SK-N-SH treated with all-trans-retinoic acid at 6 μM for 48 hours (cell line): ENCODE measurements around the gene SLC25A41.
"Not testable (repeated sequence)": the region's sequence is repeated elsewhere in the genome, so short reads cannot be mapped to it uniquely, and the experiment has no call there.

Experiments used
- ATAC-seq: fragments of 200-7000 bp; cut with Tn5 transposase; 3 replicates; pipeline ENCODE4 v1.9.1; 2020; ENCODE audit warnings: mild to moderate bottlenecking, moderate library complexity
- ARNTL ChIP-seq: fragments of 450-650 bp; formaldehyde crosslinking; IDR thresholded peaks from 2 replicates; pipeline ENCODE4 v1.5.0; 2020; ENCODE audit warnings: low read depth, mild to moderate bottlenecking, moderate library complexity, borderline replicate concordance
- BACH2 ChIP-seq: fragments of 250-450 bp; sonication (Bioruptor Pico); IDR thresholded peaks from 2 replicates; pipeline ENCODE4 v1.9.0; 2021; ENCODE audit warnings: mild to moderate bottlenecking, borderline replicate concordance
- CSDC2 ChIP-seq: fragments of 250-450 bp; sonication (Bioruptor Pico); IDR thresholded peaks from 2 replicates; pipeline ENCODE4 v1.5.0; 2020; ENCODE audit warnings: mild to moderate bottlenecking, moderate library complexity
- ESRRG ChIP-seq: fragments of 250-450 bp; sonication (Bioruptor Pico); IDR thresholded peaks from 2 replicates; pipeline ENCODE4 v1.6.1; 2021; ENCODE audit warnings: mild to moderate bottlenecking
- GLIS3 ChIP-seq: fragments of 250-450 bp; sonication (Bioruptor Pico); IDR thresholded peaks from 2 replicates; pipeline ENCODE4 v1.5.0; 2020; ENCODE audit warnings: mild to moderate bottlenecking, moderate library complexity
- ISL1 ChIP-seq: fragments of 250-450 bp; sonication (Bioruptor Pico); IDR thresholded peaks from 2 replicates; pipeline ENCODE4 v2.1.2; 2022; ENCODE audit warnings: mild to moderate bottlenecking, moderate library complexity
- OSR1 ChIP-seq: fragments of 250-450 bp; sonication (Bioruptor Pico); IDR thresholded peaks from 2 replicates; pipeline ENCODE4 v1.8.0; 2022; ENCODE audit warnings: moderate library complexity, mild to moderate bottlenecking, inconsistent platforms
- PPARA ChIP-seq: fragments of 250-450 bp; sonication (Bioruptor Pico); IDR thresholded peaks from 2 replicates; pipeline ENCODE4 v1.5.0; 2020; ENCODE audit warnings: mild to moderate bottlenecking, borderline replicate concordance
- RARB ChIP-seq: fragments of 250-450 bp; sonication (Bioruptor Pico); IDR thresholded peaks from 2 replicates; pipeline ENCODE4 v1.8.0; 2021; ENCODE audit warnings: mild to moderate bottlenecking, moderate library complexity
- SNAI2 ChIP-seq: fragments of 250-450 bp; sonication (Bioruptor Pico); IDR thresholded peaks from 2 replicates; pipeline ENCODE4 v1.5.0; 2020; ENCODE audit warnings: mild to moderate bottlenecking, moderate library complexity
- TCF4 ChIP-seq: fragments of 250-450 bp; sonication (Bioruptor Pico); IDR thresholded peaks from 2 replicates; pipeline ENCODE4 v1.8.0; 2021; ENCODE audit warnings: mild to moderate bottlenecking, moderate library complexity, borderline replicate concordance
- TOX ChIP-seq: fragments of 250-450 bp; sonication (Bioruptor Pico); IDR thresholded peaks from 2 replicates; pipeline ENCODE4 v1.8.0; 2021; ENCODE audit warnings: mild to moderate bottlenecking, moderate library complexity, borderline replicate concordance
- ZC3H10 ChIP-seq: fragments of 250-450 bp; sonication (Bioruptor Pico); IDR thresholded peaks from 2 replicates; pipeline ENCODE4 v1.5.1; 2021; ENCODE audit warnings: mild to moderate bottlenecking, moderate library complexity
- ZFP3 ChIP-seq: fragments of 250-450 bp; sonication (Bioruptor Pico); IDR thresholded peaks from 2 replicates; pipeline ENCODE4 v1.5.0; 2020; ENCODE audit warnings: mild to moderate bottlenecking, moderate library complexity
- ZFP30 ChIP-seq: fragments of 450-650 bp; formaldehyde crosslinking; IDR thresholded peaks from 2 replicates; pipeline ENCODE4 v1.5.0; 2022; ENCODE audit warnings: mild to moderate bottlenecking, moderate library complexity
- ZNF565 ChIP-seq: fragments of 450-650 bp; formaldehyde crosslinking; conservative IDR thresholded peaks from 2 replicates; pipeline ENCODE4 v1.5.0; 2020; ENCODE audit warnings: low read depth, mild to moderate bottlenecking, moderate library complexity
- ZNF70 ChIP-seq: fragments of 450-650 bp; formaldehyde crosslinking; IDR thresholded peaks from 2 replicates; pipeline ENCODE4 v1.5.0; 2020; ENCODE audit warnings: mild to moderate bottlenecking, moderate library complexity
- ZNF8 ChIP-seq: fragments of 450-650 bp; formaldehyde crosslinking; IDR thresholded peaks from 2 replicates; pipeline ENCODE4 v1.5.0; 2020; ENCODE audit warnings: mild to moderate bottlenecking, moderate library complexity
- TF ChIP-seq, protein P1 (sequence below): fragments of 250-450 bp; sonication (Bioruptor Pico); IDR thresholded peaks from 2 replicates; pipeline ENCODE4 v1.8.0; 2021; ENCODE audit warnings: low read depth, mild to moderate bottlenecking, moderate library complexity, borderline replicate concordance
- TF ChIP-seq, protein P2 (sequence below): fragments of 250-450 bp; sonication (Bioruptor Pico); IDR thresholded peaks from 2 replicates; pipeline ENCODE4 v1.5.1; 2021; ENCODE audit warnings: mild to moderate bottlenecking, moderate library complexity
- TF ChIP-seq, protein P3 (sequence below): fragments of 250-450 bp; sonication (Bioruptor Pico); IDR thresholded peaks from 2 replicates; pipeline ENCODE4 v1.5.1; 2020; ENCODE audit warnings: low read depth, mild to moderate bottlenecking, moderate library complexity
- TF ChIP-seq, protein P4 (sequence below): fragments of 250-450 bp; sonication (Bioruptor Pico); IDR thresholded peaks from 2 replicates; pipeline ENCODE4 v1.8.0; 2020; ENCODE audit warnings: mild to moderate bottlenecking, moderate library complexity, borderline replicate concordance

SLC25A41 gene

DNA sequence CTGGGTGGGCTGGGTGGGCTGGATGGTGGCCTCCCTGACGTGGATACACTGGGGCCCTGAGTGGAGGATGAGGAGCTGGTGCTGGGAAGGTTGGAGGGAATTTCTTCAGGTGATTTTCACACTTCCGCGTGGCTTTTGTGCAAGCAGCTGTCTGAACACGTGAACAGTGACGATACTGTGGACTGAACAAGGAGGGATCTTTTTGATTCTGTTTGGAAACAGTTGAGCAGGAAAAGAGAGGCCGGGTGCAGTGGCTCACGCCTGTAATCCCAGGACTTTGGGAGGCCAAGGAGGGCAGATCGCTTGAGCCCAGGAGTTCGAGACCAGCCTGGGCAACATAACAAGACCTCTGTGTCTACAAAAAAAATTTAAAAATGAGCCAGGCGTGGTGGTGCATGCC lies 31.5 kb downstream of the SLC25A41 start:
- no peak for ATAC-seq
- no peak for TF ChIP-seq ESRRG (CRISPR knock-in tag)
- TF ChIP-seq OSR1 (CRISPR knock-in tag): no peak
- no peak for TF ChIP-seq ZNF70 (CRISPR knock-in tag)
- TF ChIP-seq ZNF8 (CRISPR knock-in tag): no peak
- TF ChIP-seq CSDC2: no peak
- no peak for TF ChIP-seq BACH2 (CRISPR knock-in tag)
- TF ChIP-seq ZC3H10 (CRISPR knock-in tag): no peak
- TF ChIP-seq GLIS3: no peak
- no peak for TF ChIP-seq PPARA (CRISPR knock-in tag)
- TF ChIP-seq RARB: no peak
- TF ChIP-seq, protein P1, sequence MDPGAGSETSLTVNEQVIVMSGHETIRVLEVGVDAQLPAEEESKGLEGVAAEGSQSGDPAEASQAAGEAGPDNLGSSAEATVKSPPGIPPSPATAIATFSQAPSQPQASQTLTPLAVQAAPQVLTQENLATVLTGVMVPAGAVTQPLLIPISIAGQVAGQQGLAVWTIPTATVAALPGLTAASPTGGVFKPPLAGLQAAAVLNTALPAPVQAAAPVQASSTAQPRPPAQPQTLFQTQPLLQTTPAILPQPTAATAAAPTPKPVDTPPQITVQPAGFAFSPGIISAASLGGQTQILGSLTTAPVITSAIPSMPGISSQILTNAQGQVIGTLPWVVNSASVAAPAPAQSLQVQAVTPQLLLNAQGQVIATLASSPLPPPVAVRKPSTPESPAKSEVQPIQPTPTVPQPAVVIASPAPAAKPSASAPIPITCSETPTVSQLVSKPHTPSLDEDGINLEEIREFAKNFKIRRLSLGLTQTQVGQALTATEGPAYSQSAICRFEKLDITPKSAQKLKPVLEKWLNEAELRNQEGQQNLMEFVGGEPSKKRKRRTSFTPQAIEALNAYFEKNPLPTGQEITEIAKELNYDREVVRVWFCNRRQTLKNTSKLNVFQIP (CRISPR knock-in tag): no peak
- TF ChIP-seq, protein P2, sequence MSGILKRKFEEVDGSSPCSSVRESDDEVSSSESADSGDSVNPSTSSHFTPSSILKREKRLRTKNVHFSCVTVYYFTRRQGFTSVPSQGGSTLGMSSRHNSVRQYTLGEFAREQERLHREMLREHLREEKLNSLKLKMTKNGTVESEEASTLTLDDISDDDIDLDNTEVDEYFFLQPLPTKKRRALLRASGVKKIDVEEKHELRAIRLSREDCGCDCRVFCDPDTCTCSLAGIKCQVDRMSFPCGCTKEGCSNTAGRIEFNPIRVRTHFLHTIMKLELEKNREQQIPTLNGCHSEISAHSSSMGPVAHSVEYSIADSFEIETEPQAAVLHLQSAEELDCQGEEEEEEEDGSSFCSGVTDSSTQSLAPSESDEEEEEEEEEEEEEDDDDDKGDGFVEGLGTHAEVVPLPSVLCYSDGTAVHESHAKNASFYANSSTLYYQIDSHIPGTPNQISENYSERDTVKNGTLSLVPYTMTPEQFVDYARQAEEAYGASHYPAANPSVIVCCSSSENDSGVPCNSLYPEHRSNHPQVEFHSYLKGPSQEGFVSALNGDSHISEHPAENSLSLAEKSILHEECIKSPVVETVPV: no peak
- TF ChIP-seq SNAI2 (CRISPR knock-in tag): no peak
- TF ChIP-seq, protein P3, sequence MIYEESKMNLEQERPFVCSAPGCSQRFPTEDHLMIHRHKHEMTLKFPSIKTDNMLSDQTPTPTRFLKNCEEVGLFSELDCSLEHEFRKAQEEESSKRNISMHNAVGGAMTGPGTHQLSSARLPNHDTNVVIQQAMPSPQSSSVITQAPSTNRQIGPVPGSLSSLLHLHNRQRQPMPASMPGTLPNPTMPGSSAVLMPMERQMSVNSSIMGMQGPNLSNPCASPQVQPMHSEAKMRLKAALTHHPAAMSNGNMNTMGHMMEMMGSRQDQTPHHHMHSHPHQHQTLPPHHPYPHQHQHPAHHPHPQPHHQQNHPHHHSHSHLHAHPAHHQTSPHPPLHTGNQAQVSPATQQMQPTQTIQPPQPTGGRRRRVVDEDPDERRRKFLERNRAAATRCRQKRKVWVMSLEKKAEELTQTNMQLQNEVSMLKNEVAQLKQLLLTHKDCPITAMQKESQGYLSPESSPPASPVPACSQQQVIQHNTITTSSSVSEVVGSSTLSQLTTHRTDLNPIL (CRISPR knock-in tag): no peak
- no peak for TF ChIP-seq ZFP3 (CRISPR knock-in tag)

DNA sequence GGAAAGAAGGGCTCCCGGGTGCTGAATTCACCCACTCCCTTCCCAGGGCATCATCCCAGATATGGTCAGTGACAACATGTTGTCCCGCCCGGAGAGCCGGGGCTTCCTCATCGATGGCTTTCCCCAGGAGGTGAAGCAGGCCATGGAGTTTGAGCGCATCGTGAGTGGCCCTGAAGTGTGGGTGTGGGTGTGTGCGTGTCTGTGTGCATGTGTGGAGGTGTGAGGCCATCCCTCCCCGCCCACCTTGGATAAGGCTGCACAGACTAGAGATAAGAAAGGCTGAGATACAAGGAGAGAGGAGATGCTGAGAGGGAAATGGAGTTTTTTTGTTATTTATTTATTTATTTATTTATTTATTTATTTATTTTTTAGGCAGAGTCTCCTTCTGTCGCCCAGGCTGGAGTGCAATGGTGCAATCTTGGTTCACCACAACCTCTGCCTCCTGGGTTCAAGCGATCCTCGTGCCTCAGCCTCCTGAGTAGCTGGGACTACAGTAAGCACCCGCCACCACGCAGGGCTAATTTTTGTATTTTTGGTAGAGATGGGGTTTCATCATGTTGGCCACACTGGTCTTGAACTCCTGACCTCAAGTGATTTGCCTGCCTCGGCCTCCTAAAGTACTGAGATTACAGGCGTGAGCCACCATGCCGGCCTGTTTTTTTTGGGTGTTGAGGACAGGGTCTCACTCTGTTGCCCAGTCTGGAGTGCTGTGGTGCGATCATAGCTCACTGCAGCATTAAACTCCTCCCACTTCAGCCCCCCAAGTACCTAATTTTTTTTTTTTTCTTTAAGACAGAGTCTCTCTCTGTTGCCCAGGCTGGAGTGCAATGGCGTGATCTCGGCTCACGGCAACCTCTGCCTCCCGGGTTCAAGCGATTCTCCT lies 33.3 kb downstream of the SLC25A41 start:
- not testable (repeated sequence) for ATAC-seq

DNA sequence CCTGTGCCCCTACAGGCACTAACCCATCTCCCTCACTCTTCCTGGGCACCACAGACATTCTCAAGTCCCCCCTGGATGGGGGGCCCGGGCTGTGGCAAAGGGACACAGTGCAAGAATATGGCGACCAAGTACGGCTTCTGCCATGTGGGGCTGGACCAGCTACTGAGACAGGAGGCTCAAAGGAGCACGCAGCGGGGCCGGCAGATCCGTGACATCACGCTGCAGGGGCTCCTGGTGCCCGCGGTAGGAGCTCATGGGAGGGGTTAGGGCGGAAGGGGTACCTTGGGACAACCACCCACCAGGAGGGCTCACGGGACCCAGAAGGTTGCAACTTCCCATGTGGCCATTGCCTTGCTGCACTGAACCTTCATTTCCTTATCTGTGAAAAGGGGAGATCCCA lies 37.3 kb downstream of the SLC25A41 start:
- no peak for TF ChIP-seq GLIS3
- TF ChIP-seq ZFP30 (CRISPR knock-in tag): no peak
- TF ChIP-seq, protein P3 (CRISPR knock-in tag): no peak
- TF ChIP-seq, protein P1 (CRISPR knock-in tag): no peak
- TF ChIP-seq TOX (CRISPR knock-in tag): no peak
- no peak for TF ChIP-seq BACH2 (CRISPR knock-in tag)
- TF ChIP-seq SNAI2 (CRISPR knock-in tag): no peak
- TF ChIP-seq ESRRG (CRISPR knock-in tag): no peak
- no peak for TF ChIP-seq OSR1 (CRISPR knock-in tag)
- no peak for ATAC-seq

DNA sequence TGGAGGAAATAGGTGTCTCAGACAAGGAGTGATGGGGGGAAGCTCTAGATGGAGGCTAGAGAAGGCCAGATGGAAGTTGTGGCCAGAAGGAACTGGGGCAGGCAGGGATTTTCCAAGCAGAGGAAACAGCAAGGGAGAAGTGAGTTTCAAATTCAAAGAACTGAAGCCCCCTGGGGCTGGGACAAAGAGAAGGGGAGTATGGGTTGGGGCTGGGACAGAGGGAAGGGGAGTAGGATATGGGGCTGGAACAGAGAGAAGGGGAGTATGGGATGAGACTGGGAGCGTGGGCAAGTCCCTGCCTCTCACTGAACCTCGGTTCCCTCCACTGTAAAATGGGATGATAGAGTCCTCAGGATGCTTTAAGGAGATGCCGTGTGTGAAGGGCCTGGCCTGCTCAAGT lies 38.7 kb downstream of the SLC25A41 start:
- ATAC-seq: no peak
- TF ChIP-seq ZNF70 (CRISPR knock-in tag) (no peak), ISL1 (CRISPR knock-in tag) (no peak), OSR1 (CRISPR knock-in tag) (no peak), PPARA (CRISPR knock-in tag) (no peak), TCF4 (no peak), ZC3H10 (CRISPR knock-in tag) (no peak), GLIS3 (no peak), BACH2 (CRISPR knock-in tag) (no peak), SNAI2 (CRISPR knock-in tag) (no peak), CSDC2 (no peak), ARNTL (CRISPR knock-in tag) (no peak), RARB (no peak), ZNF565 (CRISPR knock-in tag) (no peak), TOX (CRISPR knock-in tag) (no peak), ZFP30 (CRISPR knock-in tag) (no peak)
- TF ChIP-seq, protein P4, sequence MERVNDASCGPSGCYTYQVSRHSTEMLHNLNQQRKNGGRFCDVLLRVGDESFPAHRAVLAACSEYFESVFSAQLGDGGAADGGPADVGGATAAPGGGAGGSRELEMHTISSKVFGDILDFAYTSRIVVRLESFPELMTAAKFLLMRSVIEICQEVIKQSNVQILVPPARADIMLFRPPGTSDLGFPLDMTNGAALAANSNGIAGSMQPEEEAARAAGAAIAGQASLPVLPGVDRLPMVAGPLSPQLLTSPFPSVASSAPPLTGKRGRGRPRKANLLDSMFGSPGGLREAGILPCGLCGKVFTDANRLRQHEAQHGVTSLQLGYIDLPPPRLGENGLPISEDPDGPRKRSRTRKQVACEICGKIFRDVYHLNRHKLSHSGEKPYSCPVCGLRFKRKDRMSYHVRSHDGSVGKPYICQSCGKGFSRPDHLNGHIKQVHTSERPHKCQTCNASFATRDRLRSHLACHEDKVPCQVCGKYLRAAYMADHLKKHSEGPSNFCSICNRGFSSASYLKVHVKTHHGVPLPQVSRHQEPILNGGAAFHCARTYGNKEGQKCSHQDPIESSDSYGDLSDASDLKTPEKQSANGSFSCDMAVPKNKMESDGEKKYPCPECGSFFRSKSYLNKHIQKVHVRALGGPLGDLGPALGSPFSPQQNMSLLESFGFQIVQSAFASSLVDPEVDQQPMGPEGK: no peak
